Glomerular visceral epithelial cell (primary cell): Measurements from ENCODE around the gene S100A1.
"Not testable (repeated sequence)": the region's sequence is repeated elsewhere in the genome, so short reads cannot be mapped to it uniquely, and the experiment has no call there.

Experiments used
- DNase-seq: peaks from one replicate; pipeline ENCODE4 v3.0.0-alpha.2; 2016; ENCODE audit errors: extremely low spot score

Gene S100A1

GRCh38 chr1:153631047-153632022 lies 3.1 kb downstream of the S100A1 start:
- DNase-seq = no peak

GRCh38 chr1:153633161-153633753 lies 5.0 kb downstream of the S100A1 start:
- no peak for DNase-seq

GRCh38 chr1:153633754-153634665 lies 5.8 kb downstream of the S100A1 start, which contains the start of gene CHTOP:
Gene CHTOP, plus strand, starts transcription at chr1:153634066. Its CDS starts 2,523 bp downstream, at chr1:153636589.
- peak; percentile 99 for DNase-seq

- no peak for DNase-seq
These were observed 7.6 kb downstream of the S100A1 start for GRCh38 chr1:153635872-153636271.

- no peak for DNase-seq
These were observed 8.1 kb downstream of the S100A1 start for GRCh38 chr1:153636312-153636711.

- no peak for DNase-seq
These were observed 10.0 kb downstream of the S100A1 start for GRCh38 chr1:153638261-153638660.

- DNase-seq = no peak
These were observed 11.0 kb downstream of the S100A1 start for GRCh38 chr1:153639280-153639679.

- not testable (repeated sequence) for DNase-seq
These were observed 12.0 kb downstream of the S100A1 start for GRCh38 chr1:153640213-153640612.

- no peak for DNase-seq
These were observed 12.6 kb downstream of the S100A1 start for GRCh38 chr1:153640861-153641260.

GRCh38 chr1:153642161-153642560 lies 13.9 kb downstream of the S100A1 start:
- no peak for DNase-seq

GRCh38 chr1:153643100-153643499 lies 14.9 kb downstream of the S100A1 start:
- DNase-seq = no peak

- no peak for DNase-seq
These were observed 15.6 kb downstream of the S100A1 start for GRCh38 chr1:153643816-153644215.

- DNase-seq = no peak
These were observed 18.6 kb downstream of the S100A1 start for GRCh38 chr1:153646672-153647345.

- no peak for DNase-seq
These were observed 19.1 kb downstream of the S100A1 start for GRCh38 chr1:153647346-153647714.

GRCh38 chr1:153648000-153648643 lies 19.9 kb downstream of the S100A1 start:
- DNase-seq = no peak

GRCh38 chr1:153649137-153649862 lies 21.1 kb downstream of the S100A1 start:
- no peak for DNase-seq

GRCh38 chr1:153649863-153650235 lies 21.6 kb downstream of the S100A1 start:
- no peak for DNase-seq

- DNase-seq = no peak
These were observed 23.5 kb downstream of the S100A1 start for GRCh38 chr1:153651771-153652170.

- DNase-seq = peak; percentile 63
These were observed 24.7 kb downstream of the S100A1 start for GRCh38 chr1:153652805-153653500.

- no peak for DNase-seq
These were observed 27.1 kb downstream of the S100A1 start for GRCh38 chr1:153655333-153655732.
